KOPT-K1 (cell line): ENCODE results near the gene PLPPR3.

ENCODE experiments used
- H3K27ac ChIP-seq: fragments of 200-600 bp; sonication (generic); 2 replicates; pipeline ENCODE4 v1.5.1; 2016; ENCODE audit warnings: antibody characterized with exemption, mild to moderate bottlenecking, low read depth, low read length; ENCODE audit not compliant: poor library complexity, severe bottlenecking
- H3K36me3 ChIP-seq: fragments of 200-600 bp; sonication (generic); 2 replicates; pipeline ENCODE4 v1.5.1; 2017; ENCODE audit warnings: antibody characterized with exemption, mild to moderate bottlenecking, low read length, moderate library complexity; ENCODE audit not compliant: insufficient read depth
- H3K9me3 ChIP-seq: fragments of 200-600 bp; sonication (generic); 2 replicates; pipeline ENCODE4 v1.5.1; 2017; ENCODE audit warnings: antibody characterized with exemption, low read length, mild to moderate bottlenecking; ENCODE audit not compliant: insufficient read depth, poor library complexity, severe bottlenecking

Gene PLPPR3

DNA sequence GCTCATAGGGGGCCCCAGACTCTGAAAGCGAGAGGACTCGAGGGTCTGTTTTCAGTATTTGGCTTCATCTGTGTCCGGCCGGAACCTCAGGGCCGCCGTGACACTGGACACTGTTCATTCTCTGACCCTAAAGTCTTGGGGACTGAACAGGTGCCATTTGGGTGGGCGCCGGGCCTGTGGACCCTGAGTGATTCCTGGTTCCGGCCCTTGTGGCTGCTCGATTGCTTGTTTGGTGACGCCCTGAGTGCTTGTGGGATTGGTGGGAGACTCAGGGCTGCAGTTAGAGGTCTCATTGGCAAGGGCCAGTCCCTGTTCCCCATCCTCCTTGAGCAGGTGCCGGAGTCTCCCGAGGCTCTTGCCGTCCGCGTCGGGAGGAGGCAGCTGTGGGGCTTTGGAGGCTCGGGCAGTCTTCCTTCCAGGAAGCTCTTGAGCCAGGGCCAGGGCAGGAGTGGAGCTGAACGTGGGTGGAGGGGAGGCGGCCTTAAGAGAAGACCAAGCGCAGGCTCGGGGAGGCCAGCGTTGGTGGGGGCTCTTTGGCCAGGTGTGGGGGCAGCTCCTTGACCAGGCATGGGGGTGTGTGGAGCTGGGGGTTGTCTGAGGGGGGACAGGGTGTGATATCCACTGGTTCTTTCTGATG, 19.8 kb downstream of the PLPPR3 start:
- no peaks in the 10 kb centered on the region for H3K9me3 ChIP-seq
- peaks cover 91% of the 10 kb centered on the region for H3K36me3 ChIP-seq
- H3K27ac ChIP-seq, result no peak overlapping the region

DNA sequence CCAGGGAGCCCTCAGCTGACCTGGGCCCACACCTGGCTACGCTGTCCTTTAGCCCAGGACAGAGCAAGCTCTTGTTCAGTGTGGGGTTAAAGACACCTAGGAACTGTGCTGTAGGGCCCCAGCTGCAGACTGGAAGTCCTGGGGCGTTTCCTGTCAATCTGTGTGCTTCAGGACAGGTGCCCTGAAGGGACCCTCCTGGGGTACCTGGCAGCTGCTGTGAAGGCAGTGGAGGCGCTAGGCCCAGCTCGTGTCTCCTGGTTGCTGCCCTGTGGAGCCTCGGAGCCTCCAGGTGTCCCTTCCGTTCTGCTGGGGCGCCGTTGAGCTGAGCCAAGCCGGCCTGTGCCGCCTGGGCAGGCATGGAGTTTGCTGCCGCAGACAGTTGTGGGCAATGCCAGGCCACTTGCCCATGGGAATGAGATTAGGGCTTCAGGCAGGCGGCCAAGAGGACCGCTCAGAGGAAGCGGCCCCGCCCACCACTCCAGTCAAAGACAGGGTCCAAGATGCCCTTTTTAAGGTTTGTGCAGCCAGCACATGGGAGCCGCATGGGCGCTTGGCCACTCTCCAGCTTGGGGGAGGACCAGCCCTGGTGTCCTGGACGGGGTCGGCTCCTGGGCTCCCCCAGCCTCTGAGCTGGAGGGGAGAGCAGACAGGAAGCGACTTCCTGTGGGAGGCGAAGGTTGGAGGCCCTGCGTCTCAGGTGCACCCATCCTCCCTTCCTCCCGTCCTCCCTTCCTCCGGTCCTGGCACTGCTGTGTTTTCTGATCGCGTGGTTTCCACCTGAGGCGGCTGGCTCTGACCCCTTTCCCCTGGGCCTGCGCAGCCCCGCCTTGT, 20.5 kb downstream of the PLPPR3 start:
- Histone ChIP-seq H3K27ac (no peak overlapping the region), H3K36me3 (peaks cover 83% of the 10 kb centered on the region), H3K9me3 (no peaks in the 10 kb centered on the region)

DNA sequence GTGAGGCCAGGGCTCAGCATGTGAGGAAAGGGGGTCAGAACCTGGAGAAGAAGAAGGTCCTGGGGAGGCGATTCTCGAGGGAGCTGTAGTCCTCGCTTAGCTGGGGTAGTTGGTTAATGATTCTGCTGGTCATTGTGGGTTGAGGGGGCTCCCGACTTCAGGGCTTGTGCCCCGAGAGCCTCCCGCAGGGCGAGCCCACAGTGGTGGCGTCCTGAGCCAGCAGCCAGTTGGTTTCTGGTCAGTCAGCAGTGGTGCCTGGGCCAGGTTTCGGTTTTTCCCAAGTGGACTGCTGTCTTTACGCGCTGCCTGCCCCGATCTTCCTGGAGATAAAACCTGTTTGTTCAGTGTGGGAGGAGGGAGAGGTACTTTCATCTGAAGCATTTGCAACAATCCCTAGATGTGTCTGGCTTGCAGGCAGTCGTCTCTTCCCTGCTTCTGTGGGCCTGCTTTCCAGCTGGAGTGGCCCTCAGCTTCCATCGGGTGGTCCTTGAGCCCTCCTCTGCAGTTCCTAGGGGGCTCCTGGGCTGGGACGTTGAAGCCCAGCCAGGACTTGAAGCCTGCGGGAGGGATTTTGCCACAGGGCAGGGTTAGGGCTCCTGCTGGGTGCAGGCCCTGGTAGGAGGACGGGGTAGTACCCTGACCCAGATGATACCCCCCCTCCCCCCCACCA, 21.3 kb downstream of the PLPPR3 start:
- peak overlapping the region; percentile 99 for H3K27ac ChIP-seq
- no peaks in the 10 kb centered on the region for H3K9me3 ChIP-seq
- H3K36me3 ChIP-seq, result peaks cover 76% of the 10 kb centered on the region

DNA sequence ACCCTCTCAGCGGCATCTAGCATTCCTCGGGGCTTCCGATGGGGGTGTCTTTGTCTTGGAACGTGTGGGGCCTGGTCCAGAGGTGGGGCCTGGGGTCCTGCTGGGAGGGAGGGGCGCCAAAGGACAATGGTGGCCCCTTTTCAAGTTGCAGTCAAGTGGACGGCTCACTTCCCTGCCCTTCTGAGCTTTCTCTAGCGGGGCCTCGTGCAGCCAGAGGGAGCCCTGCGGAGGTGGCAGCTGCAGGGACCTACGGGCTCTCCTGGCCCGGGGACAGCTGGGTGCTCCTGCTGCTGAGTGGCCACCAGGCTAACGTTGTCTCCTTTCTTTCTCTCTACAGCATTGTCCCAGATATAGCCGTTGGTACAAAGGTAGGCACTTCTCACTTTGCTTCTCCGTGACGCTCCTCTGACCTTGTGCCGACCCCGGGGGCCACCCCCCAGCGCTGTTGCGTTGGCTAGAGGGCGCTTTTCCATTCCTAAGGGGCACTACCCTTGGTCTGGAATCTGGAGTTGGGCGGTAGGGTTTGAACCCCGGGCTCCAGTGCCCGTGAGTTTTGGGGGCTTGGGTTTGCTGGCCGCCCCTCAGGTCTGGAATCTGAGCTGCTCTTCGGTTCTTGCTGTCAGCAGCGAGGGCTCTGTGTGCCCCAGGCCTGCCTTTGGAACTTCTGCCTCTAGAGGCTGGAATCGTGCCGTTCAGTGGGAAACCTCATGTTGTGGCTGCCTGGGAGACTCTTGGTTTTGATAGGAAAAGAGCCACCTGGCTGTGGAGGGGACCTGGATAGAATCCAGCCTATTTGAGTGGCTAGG, 22.5 kb downstream of the PLPPR3 start:
- H3K27ac ChIP-seq, result peak overlapping the region; percentile 99

DNA sequence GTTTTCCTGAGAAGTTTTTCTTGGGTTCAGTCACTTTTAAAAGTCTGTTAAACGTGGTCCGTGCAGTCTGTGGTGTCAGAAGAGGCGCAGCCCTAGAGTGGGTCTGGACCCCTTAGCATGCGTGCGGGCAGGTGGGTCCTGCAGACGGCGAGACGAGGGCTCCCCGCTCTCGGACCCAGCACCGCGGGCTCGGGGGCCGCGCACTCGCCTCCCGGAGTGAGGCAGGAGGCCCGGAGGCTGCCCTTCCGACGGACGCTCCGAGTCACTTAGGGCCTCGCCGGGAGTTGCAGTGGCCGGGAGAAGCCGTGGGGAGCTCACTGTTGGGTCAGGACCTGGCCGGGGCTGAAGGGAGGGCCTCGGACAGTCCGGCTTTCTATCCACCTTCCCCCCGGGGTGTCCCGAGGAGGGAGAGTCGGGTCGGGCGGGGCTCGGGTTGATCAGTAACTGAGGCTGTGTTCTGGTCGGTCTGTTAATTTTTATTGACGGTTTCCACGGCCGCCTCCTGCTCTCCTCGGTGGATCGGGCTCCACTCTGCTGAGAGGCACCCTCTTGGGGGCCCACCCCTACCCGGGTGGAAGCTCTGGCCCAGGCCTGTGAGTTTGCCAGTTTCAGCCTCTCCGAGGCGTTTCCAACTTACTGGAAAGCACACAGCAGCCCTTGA, 23.2 kb downstream of the PLPPR3 start:
- H3K27ac ChIP-seq, result peak overlapping the region; percentile 99
- H3K9me3 ChIP-seq, result no peaks in the 10 kb centered on the region
- peaks cover 56% of the 10 kb centered on the region for H3K36me3 ChIP-seq

More for the DNA sequence above, 22.5 kb downstream of the PLPPR3 start:
- H3K36me3 ChIP-seq, result peaks cover 64% of the 10 kb centered on the region
- no peaks in the 10 kb centered on the region for H3K9me3 ChIP-seq

DNA sequence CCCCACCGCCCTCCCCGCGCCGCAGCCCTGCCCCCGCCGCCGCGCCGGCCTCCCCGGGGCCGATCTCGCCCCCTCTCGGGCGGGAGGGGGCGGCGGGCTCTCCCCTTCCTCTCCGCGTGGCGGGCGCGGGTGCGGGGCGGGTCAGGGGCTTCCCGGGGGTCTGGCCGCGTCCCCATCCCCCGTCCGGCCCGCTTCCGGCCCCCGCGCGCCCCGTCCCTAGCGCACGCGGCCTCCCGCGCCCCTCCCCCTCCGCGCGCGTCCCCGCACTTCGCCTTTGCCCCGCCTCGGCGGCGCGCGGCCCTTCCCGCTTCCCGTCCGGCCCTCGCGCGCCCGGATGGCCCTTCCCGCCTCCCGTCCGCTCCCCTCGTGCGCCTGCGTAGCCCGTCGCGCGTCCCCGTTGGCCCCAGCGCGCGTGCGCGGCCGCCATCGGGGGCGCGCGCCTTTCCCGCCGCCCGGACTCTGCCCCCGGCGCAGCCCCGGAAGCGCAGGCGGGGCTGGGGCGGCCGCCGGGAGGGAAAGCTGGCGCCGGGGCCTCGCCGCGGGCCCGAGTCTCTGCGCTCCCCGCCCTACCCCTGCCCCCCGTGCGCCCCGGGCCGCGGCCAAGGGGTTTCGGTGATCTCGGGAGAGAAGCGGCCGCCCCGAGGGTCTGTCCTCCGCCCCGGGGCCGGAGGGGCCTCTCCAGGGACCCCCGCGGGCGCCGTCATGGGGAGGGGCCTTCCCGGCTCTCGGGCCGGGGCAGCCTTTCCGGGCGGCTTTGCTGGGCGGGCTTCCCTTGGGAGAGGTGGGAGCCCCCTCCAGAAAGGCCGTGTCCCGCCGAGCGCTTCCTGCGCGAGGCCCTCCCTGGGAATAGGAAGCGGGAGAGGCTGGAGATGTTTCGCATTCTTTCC, 24.0 kb downstream of the PLPPR3 start:
- Histone ChIP-seq H3K27ac (peak overlapping the region; percentile 99), H3K36me3 (peaks cover 49% of the 10 kb centered on the region), H3K9me3 (no peaks in the 10 kb centered on the region)

DNA sequence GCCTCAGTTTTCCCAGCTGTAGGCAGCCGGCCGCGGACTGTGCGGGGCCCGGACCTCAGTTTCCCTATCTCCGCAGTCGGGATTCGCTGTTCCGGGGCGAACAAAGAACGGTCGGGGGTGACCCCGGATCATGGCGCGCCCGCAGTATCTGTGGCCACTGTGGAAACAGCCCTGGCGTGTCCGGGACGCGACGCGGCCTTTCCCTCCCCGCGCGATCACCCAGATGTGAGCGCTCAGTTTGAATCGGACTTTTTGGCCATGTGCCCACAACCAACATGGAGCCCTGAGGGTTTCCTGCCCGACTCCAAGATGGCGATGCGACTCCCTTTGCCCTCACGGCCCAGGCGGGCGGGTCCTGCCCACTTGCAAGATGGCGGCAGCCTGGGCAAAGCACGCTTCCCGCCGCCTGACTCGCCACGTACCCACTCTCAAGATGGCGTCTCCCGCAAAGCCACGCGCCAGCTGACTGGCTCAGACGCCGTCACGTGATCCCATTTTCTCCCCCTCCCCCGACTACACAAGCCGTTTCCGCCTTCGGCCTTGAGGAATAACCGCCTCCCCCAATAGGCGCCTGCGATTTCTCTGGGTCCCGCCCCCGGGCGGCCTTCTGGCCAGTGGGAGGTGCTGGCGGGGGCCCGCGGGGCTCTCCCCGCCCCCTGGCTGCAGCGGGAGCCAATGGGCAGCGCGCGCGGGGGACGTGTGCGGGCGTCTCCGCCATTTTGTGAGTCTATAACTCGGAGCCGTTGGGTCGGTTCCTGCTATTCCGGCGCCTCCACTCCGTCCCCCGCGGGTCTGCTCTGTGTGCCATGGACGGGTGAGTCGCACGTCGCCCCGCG, 24.8 kb downstream of the PLPPR3 start, which contains the start of gene PTBP1:
PTBP1 (plus strand) TSS at position 761 of the 836 bp plus-strand sequence; CDS start at position 807, 46 bp downstream.
- H3K27ac ChIP-seq, result peak within 1 kb of the TSS; percentile 99
- H3K9me3 ChIP-seq, result no peaks in the 10 kb centered on the region

DNA sequence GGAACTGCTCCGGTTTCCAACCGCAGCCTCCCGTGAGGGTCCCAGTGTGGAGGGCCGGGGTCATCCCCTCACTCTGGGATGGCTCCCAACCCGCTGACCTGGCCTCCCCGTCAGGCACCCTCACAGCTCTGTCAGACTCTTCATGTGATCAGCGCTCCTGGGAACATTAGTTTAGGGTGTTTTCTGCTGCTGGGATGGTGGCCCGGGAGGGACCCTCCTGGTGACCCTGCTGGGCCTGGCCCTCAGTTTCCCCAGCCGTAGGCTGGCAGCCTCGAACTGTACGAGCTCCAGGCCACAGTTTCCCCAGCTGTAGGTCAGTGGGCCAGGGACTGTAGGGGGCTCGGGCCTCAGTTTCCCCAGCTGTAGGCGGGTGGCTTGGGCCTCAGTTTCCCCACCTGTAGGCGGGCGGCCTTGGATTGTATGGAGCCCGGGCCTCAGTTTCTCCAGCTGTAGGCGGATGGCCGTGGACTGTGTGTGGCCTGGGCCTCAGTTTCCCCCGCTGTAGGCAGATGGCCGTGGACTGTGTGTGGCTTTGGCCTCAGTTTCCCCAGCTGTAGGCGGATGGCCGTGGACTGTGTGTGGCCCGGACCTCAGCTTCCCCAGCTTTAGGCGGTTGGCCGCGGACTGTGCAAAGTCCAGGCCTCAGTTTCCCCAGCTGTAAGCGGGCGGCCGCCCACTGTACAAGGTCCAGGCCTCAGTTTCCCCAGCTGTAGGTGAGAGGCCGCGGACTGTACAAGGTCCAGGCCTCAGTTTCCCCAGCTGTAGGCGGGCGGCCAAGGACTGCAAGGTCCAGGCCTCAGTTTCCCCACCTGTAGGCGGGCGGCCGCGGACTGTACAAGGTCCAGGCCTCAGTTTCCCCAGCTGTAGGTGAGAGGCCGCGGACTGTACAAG, 25.8 kb downstream of the PLPPR3 start:
- Histone ChIP-seq H3K27ac (peak overlapping the region; percentile 72), H3K9me3 (no peaks in the 10 kb centered on the region), H3K36me3 (peaks cover 30% of the 10 kb centered on the region)

More for the DNA sequence above, 24.8 kb downstream of the PLPPR3 start, which contains the start of gene PTBP1:
- peaks cover 40% of the 10 kb centered on the region for H3K36me3 ChIP-seq

DNA sequence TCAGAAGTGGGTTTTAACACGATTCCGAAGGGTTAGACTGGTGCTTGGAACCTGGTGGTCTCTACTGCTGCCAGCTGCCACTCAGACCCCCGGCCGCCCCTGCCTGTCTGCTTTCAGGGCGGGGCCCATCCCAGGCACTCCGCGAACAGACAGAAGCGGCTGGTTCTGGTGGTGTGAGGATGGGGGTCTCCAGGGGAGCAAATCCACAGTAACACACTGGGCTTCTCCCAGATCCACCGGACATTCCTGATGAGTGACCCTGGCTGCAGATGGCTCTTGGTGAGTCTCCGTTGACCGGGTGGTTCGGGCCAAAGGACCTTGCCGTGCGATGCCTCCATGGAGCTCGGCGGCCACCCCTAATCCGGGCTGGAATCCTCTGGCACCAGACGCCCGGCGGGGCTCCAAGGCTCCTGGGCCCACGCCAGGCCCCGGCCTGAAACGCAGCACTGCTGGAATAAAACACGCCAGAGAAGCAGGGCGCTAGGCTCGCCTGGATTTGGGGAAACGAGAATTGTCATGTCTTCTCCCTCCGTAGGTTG, 26.6 kb downstream of the PLPPR3 start:
- peaks cover 22% of the 10 kb centered on the region for H3K36me3 ChIP-seq
- no peaks in the 10 kb centered on the region for H3K9me3 ChIP-seq
- no peak overlapping the region for H3K27ac ChIP-seq

DNA sequence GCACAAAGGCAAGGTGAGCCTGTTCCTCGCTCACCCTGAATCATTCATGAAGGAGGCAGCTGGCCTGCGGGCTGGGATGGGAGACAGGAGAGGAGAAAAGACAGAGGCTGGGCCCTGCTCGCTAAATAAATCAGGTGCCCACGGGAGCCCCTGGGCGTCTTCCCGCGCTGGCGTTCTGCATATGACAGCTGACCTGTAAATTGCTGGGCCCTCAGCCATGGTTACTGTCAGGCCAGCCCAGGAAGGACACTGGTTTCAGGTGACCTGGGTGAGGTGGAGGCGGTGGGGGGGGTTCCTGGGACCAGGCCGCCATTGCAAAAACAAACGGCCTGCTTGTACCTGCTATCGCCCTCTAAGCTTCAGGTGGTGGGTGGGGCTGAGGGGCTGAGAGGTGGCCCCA, 27.9 kb downstream of the PLPPR3 start:
- H3K27ac ChIP-seq, result no peak overlapping the region
- no peaks in the 10 kb centered on the region for H3K9me3 ChIP-seq
- peaks cover 9% of the 10 kb centered on the region for H3K36me3 ChIP-seq

DNA sequence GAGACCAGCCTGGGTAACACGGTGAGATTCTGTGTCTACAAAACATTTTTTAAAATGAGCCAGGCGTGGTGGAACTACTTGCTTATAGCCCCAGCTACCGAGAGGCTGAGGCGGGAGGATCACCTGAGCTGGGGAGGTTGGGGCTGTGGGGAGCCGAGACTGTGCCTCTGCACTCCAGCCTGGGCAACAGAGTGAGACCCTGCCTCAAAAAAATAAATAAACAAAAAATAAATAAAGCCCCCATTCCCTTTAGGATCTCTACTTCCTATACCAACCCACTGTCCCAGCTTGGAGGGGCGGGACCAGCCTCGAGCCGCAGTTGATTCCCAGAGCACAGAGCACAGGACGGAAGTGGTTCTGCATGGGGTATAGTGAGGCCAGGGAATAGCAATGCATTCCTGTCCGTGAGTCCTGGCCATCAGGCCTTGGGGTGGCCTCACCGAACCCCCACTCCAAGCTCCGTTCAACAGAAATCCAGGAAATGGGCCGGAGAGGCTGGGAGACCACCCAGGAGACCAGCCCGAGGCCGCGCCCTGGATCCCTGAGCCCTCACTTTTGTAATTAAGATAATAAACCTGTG, 29.4 kb downstream of the PLPPR3 start:
- Histone ChIP-seq H3K27ac (no peak overlapping the region), H3K9me3 (no peaks in the 10 kb centered on the region), H3K36me3 (no peaks in the 10 kb centered on the region)
